Esophagus (tissue), 2 donors: ENCODE results near the gene ADCY1. TPM values are rescaled to one million over a fixed set of nuclear protein-coding genes. Genes with fewer than 3 reads are reported as not detected.

ENCODE experiments used
- H3K27ac ChIP-seq, 2 donors: one replicate each; pipeline ENCODE4 v1.5.1; 2013; ENCODE audit warnings: low read depth in 2 of 2, mild to moderate bottlenecking in 2 of 2, inconsistent platforms in 1 of 2, low read length in 1 of 2, moderate library complexity in 1 of 2
- H3K27me3 ChIP-seq, 2 donors: one replicate each; pipeline ENCODE4 v1.6.1; 2013; ENCODE audit warnings: low read length in 2 of 2, control low read depth in 1 of 2, mild to moderate bottlenecking in 1 of 2; ENCODE audit not compliant: insufficient read depth in 2 of 2, control insufficient read depth in 1 of 2
- H3K36me3 ChIP-seq, 2 donors: one replicate each; pipeline ENCODE4 v1.6.1; 2013; ENCODE audit warnings: low read length in 1 of 2; ENCODE audit not compliant: control insufficient read depth in 2 of 2, insufficient read depth in 2 of 2
- H3K4me1 ChIP-seq, 2 donors: one replicate each; pipeline ENCODE4 v1.6.1; 2013; ENCODE audit warnings: low read length in 1 of 2; ENCODE audit not compliant: control insufficient read depth in 2 of 2, insufficient read depth in 2 of 2
- H3K4me3 ChIP-seq, 2 donors: one replicate each; pipeline ENCODE4 v1.5.1; 2013; ENCODE audit warnings: low read length in 2 of 2, mild to moderate bottlenecking in 2 of 2, low read depth in 1 of 2, moderate library complexity in 1 of 2
- H3K9me3 ChIP-seq, 2 donors: one replicate each; pipeline ENCODE4 v1.6.1; 2013; ENCODE audit warnings: mild to moderate bottlenecking in 2 of 2, low read depth in 1 of 2, low read length in 1 of 2, moderate library complexity in 1 of 2; ENCODE audit not compliant: control insufficient read depth in 2 of 2, insufficient read depth in 1 of 2
- WGBS, 2 donors: extraction: QIAGEN DNeasy Blood & Tissue Kit; methylation state at CpG; one replicate each; pipeline ENCODE4 v1.1.7; 2013; 5-methylcytosine and 5-hydroxymethylcytosine counted together
- polyA plus RNA-seq, 2 donors: library from polyadenylated mRNA; stranded (reverse); fragments of 200-250 nt; gene quantifications; one replicate each; pipeline ENCODE4 v1.2.3, GENCODE V29; 2013
- donor health status: healthy with polysubstance abuse.
- donor health status: Bipolar disorder and iron deficiency.

ADCY1 gene
- polyA plus RNA-seq, 2 donors: 0.12 to 0.18 TPM

DNA sequence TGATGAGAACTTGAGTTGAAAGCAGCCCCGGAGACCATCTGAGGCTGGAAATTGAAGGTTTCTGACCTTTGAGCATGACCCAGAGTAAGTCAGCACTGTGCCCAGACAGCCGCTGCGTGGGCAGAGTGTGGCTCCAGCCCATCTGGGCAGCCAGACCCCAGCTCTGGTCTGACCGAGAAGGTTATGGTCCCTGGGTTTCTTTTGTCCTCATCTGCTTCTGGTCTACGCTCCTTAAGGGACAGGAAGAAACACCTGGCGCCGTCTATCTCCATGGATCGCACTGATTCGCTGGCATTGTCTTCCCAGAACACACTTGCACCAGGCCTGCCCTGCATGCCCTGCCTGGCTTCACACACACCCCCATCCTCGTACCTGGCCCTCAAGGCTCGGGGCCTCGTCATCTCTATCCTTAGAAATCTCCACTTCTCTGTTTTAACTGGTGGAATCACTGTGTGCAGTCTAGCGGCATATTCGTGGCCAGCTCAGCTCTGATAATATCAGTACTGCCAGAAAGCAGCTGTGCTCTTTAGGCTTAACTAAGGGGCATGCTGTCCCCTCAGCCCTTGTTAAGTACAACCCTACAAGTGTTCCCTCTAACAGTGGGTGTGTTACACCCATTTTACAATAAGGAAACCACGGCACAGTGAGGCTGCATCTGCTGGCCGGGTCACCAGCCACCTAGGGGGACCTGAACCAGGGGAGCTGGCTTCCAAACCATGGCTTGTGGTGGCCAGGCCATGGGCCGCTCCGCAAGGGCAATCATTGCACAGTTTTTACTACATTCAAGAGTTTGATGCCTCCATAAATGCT, 127.7 kb downstream of the ADCY1 start:
- Histone ChIP-seq H3K4me1 (no peaks in the 10 kb centered on the region), H3K27me3 (no peaks in the 10 kb centered on the region), H3K36me3 (no peaks in the 10 kb centered on the region), H3K27ac (no peak overlapping the region), H3K4me3 (no peak overlapping the region), H3K9me3 (no peaks in the 10 kb centered on the region)
- WGBS, 2 donors: 83 to 88% methylated on average over 18 of the region's 18 CpGs

DNA sequence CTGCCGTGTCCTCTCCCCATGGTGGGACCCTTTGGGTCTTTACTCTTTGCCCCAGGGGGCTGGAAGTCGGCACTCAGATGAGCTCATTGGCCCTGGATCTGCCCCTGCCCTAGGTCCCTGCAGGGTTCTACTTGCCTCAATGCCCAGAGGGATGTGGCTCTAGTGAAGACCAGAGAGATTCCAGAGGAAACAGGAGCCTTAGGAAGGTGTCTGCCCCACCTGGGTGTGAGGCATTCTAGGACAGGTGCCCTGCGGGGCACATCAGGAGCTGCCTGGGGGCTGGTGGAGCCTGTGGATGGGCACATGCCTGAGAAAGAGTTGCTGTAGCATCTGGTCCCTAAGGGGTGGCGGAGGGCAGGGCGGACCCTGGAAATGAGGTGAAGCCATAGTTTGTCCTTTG, 128.6 kb downstream of the ADCY1 start:
- Histone ChIP-seq H3K27ac (no peak overlapping the region), H3K36me3 (no peaks in the 10 kb centered on the region), H3K9me3 (no peaks in the 10 kb centered on the region), H3K4me1 (no peaks in the 10 kb centered on the region), H3K4me3 (no peak overlapping the region), H3K27me3 (no peaks in the 10 kb centered on the region)
- 86% methylated on average over 5 of the region's 5 CpGs for WGBS, 2 donors

DNA sequence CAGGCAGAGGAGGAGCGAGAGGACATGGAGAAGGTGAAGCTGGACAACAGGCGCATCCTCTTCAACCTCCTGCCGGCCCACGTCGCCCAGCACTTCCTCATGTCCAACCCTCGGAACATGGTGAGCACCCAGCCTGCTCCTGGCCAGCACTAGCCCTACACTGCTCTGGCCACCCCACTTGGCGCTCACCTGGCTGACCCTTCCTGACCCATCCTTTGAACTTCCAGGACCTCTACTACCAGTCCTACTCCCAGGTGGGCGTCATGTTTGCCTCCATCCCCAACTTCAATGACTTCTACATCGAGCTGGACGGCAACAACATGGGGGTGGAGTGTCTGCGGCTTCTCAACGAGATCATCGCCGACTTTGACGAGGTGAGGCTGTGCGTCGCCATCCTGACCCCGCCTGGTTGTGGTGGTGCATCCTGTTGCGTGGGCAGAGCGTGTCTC, 129.2 kb downstream of the ADCY1 start:
- no peak overlapping the region for H3K27ac ChIP-seq
- H3K9me3 ChIP-seq: no peaks in the 10 kb centered on the region
- no peak overlapping the region for H3K4me3 ChIP-seq
- WGBS, 2 donors: 90 to 91% methylated on average over 20 of the region's 20 CpGs
- no peaks in the 10 kb centered on the region for H3K27me3 ChIP-seq
- H3K4me1 ChIP-seq: no peaks in the 10 kb centered on the region
- H3K36me3 ChIP-seq: no peaks in the 10 kb centered on the region

DNA sequence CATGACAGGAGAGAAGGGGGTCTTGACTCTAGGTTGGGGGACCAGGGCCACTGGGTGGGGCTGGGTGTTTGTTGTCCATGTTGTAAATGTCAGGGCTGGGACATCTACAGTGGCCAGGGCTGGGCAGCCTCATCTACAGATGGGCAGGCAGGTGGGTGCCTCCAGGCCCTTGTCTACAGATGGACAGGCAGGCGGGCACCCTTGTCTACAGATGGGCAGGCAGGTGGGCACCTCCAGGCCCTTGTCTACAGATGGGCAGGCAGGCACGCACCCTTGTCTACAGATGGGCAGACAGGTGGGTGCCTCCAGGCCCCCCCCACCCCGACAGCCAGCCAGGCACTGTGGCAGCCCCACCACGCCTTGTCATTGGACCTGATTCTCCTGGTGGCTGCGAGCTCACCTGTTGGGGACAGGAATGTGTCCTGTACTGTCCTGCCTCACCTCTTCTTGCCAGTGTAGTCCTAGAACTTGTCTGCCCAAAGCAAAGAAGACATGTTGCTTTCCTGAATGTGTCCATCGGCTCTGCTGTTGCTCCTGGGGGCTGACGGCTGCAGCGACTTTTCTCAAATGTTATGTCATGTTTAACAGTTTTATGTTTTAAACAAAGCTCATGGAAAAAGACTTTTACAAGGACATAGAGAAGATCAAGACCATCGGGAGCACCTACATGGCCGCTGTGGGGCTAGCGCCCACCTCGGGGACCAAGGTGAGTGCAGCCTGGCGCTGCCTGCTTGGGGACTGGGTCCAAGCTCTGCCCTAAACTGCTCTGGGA, 129.9 kb downstream of the ADCY1 start:
- Histone ChIP-seq H3K27me3 (no peaks in the 10 kb centered on the region), H3K4me3 (no peak overlapping the region), H3K9me3 (no peaks in the 10 kb centered on the region), H3K4me1 (no peaks in the 10 kb centered on the region), H3K27ac (no peak overlapping the region), H3K36me3 (no peaks in the 10 kb centered on the region)
- WGBS, 2 donors: 91 to 93% methylated on average over 12 to 13 of the region's 13 CpGs

DNA sequence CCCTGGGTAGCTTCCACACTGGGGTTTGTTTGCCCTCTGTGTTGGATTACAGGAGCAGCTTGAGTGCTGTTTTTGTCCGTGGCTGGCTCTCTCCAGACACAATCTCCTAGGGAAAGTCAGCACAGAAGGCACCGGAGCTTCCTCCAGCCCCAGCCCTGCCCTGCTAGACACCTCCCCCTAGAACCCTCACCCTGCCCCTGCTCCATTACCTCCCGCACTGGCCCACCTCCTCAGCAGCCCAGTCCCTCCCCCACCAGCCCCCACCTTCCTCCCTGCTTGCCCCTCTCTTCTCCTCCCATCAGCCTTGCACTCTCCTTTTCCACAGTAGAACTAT, 130.5 kb downstream of the ADCY1 start:
- Histone ChIP-seq H3K36me3 (no peaks in the 10 kb centered on the region), H3K4me1 (no peaks in the 10 kb centered on the region), H3K4me3 (no peak overlapping the region), H3K27ac (no peak overlapping the region), H3K27me3 (no peaks in the 10 kb centered on the region), H3K9me3 (no peaks in the 10 kb centered on the region)
- WGBS, 2 donors: 64 to 66% methylated on average over 3 of the region's 3 CpGs

DNA sequence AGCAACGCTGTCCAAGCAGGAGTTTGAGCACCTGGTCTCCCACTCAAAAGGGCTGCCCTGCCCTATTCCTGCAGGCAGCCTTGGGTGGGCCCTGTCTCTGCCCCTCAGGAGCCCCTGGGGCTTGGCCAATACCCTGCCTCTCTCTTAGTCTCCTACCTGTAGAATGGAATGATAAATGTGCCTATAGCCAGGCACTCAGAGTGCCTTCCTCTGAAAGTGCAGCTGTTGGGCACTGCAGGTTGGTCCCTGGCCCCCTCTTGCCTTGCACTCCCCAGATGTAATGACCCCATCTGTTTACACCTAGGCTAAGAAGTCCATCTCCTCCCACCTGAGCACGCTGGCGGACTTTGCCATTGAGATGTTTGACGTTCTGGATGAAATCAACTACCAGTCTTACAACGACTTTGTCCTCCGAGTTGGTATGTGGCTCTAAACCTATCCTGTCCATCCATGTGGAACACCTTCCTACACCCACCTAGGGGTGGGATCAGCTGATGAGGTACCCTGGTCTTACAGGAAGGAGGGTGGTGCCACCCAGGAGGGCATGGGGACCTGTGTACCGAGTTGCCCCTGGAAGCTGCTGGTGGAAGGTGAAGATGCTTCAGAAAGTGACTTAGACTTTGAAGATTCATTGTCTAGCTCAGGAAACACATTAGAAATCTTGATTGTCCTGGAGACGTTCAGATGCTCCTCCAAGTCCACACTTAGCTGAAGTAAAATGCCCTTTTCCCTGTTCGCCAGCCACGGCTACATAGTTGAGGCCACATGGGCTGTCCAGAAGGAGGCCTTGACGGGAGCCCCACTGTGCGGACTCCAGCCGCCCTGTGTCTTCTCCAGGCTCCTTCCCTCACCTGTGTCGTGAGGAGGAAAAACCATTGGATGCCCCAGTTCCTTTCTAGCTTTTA, 134.1 kb downstream of the ADCY1 start:
- Histone ChIP-seq H3K4me3 (no peak overlapping the region), H3K9me3 (no peaks in the 10 kb centered on the region), H3K36me3 (no peaks in the 10 kb centered on the region), H3K27me3 (no peaks in the 10 kb centered on the region), H3K27ac (no peak overlapping the region), H3K4me1 (no peaks in the 10 kb centered on the region)
- WGBS, 2 donors: 89 to 90% methylated on average over 14 of the region's 14 CpGs

DNA sequence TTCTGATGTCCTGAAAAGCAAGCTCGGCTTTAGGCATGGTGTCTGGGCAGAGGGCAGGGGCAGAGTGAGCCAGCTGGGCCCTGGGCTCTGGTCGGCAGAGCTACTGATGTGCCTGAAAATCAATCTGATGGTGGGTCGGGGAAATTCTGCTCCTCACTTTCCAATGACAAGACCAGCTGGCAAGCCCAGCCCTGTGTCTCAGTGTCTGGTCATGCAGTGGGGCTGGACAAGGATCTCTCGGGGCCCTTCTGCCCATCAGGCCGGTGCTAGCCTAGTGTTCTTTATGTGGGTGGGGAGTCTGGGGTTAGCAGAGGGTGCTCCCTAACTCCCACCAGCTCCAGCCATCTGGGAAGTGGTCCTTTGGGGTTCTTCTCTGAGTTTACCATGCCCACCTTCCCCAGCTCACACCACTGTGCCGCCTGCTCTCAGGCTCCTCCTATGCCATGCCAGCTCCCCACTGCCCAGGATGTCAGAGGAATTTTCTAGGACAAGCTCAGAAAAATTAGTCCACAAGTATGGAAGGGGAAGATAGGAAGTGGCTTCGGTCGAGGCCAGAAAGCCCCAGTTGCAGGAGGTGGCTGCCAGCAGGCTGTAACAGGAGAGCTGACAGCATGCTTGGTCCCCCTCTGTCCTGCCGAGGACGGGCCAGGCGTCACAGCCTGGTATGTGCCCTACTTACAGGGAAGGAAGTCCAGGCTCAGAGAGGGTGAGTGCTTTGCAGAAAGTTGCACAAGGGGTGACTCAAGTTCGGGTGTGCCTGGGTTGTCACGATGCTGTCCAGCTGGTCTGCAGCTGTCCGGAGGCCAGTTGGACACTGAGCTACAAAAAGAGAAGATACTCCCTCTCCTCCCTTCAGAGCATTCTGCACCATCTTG, 135.2 kb downstream of the ADCY1 start:
- Histone ChIP-seq H3K36me3 (no peaks in the 10 kb centered on the region), H3K4me3 (no peak overlapping the region), H3K27me3 (no peaks in the 10 kb centered on the region), H3K9me3 (no peaks in the 10 kb centered on the region), H3K4me1 (no peaks in the 10 kb centered on the region), H3K27ac (no peak overlapping the region)
- 81 to 86% methylated on average over 14 of the region's 14 CpGs for WGBS, 2 donors

DNA sequence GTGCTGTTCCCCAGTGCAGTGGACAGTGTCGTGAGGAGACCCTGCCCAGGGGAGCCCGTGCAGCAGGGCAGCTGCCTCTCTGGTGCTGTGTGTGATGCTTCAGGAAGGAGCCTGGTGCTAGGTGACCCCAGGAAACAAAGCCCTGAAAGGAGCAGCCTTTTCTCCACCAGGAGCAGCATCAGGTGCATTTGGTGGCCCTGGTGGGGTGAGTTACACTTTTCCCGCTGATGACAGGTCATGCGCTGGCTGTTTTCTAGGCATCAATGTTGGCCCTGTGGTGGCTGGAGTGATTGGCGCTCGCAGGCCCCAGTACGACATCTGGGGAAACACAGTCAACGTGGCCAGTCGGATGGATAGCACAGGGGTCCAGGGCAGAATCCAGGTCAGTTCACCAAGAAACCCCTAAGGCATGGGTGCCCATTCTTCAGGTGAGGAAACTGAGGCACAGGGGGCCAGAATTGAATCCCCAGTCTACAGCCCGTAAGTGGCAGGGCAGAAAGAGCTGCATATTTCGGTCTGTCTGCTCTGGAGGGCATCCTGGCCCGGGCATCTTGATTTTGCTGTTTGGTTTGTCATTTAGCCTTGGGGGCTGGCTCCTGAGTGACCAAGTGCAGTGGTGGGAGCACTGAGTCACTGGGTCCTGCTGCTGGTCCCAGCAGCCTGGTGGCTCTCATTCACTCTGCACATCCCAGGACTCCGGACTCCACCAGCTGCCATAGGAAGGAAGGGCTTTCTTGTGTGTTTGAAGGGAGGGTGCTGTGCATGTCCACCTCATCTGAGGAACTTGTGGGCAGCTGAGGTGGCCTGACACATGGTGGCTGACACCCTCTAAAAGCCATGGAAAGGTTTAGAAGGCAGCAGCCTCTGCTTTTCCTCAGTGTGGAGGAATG, 136.3 kb downstream of the ADCY1 start:
- Histone ChIP-seq H3K27me3 (no peaks in the 10 kb centered on the region), H3K27ac (no peak overlapping the region), H3K4me3 (no peak overlapping the region), H3K9me3 (no peaks in the 10 kb centered on the region), H3K36me3 (no peaks in the 10 kb centered on the region), H3K4me1 (no peaks in the 10 kb centered on the region)
- 89 to 93% methylated on average over 13 of the region's 13 CpGs for WGBS, 2 donors
